ENCODE data around the gene ABCB8. TPM values are rescaled to one million over a fixed set of nuclear protein-coding genes. Genes with fewer than 3 reads are reported as not detected.

Gene ABCB8
- total and polyA plus RNA-seq, 9 of the 15 experiments (the other 6 are each of a cell fraction or from before 2014, with no cell fraction given) = 7.6 to 106 (median 36.3) TPM

DNA sequence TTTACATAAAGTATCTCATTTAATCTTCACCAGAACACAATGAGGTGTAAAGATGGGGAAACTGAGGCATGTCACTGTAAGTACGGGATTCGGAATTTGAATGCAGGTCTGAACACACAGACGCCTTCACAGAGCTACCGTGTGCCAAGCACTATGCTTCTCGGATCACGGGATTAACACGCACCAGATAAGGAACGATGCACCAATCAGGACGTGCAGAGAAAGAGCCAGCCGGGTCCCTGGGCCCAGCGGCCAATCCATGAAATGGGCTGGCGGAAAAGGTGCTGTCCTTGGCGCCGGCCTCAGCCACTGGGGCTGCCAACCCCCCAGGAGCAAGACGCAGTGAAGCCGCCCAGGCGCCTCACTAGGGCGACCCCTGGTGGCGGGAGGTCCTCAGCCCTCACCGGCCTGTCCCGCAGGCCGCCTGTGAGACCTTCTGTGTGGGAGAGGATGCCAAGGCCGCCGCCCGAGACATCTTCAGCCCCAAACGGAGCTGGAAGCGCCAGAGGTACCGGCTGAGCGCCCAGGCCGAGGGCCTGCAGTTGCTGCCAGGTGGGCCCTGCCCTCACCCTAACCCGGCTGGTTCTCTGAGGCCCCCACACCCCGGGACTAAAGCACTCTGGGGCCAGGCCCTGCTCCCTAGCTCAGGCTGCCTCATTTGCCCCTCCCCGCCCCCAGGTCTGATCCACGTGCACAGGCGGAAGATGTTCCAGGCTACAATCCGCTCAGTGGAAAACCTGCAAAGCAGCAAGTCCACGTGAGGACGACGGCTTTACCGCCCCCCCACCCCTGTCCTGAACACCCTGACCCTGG lies 19.5 kb upstream of the ABCB8 start (continued):
- TF ChIP-seq, protein P1, sequence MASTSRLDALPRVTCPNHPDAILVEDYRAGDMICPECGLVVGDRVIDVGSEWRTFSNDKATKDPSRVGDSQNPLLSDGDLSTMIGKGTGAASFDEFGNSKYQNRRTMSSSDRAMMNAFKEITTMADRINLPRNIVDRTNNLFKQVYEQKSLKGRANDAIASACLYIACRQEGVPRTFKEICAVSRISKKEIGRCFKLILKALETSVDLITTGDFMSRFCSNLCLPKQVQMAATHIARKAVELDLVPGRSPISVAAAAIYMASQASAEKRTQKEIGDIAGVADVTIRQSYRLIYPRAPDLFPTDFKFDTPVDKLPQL (IDR thresholded peaks at IDR 0.05; ENCODE audit: extremely low read depth, insufficient read length) = no peak
- TF ChIP-seq ATF7 (IDR thresholded peaks at IDR 0.05) (peak; percentile 93), ZC3H8 (IDR thresholded peaks at IDR 0.05) (0 out of 2 replicates have a peak, but pooled peaks have one; percentile 71), PCBP2 (IDR thresholded peaks at IDR 0.05; ENCODE audit: low read depth, low read length, poor library complexity, severe bottlenecking) (no peak), ETV5 (CRISPR knock-in tag; IDR thresholded peaks at IDR 0.05; ENCODE audit: low read depth) (peak; percentile 40; the same call in 1 of the 2 replicates), MTF1 (CRISPR knock-in tag; IDR thresholded peaks at IDR 0.05; ENCODE audit: borderline replicate concordance) (no peak), NR3C1 (CRISPR knock-in tag; IDR thresholded peaks at IDR 0.05) (no peak), ZNF445 (CRISPR knock-in tag; IDR thresholded peaks at IDR 0.05; ENCODE audit: low read depth) (no peak), CBX8 (IDR thresholded peaks at IDR 0.05; ENCODE audit: borderline replicate concordance, extremely low read depth, low read depth, low read length, poor library complexity, severe bottlenecking) (no peak), NFIC (IDR thresholded peaks at IDR 0.05) (peak; percentile 72), KDM4B (IDR thresholded peaks at IDR 0.05; ENCODE audit: borderline replicate concordance in 2 of 2, low read depth in 1 of 2) (peak in 1 of 2 experiments; percentile 87; a peak in 2 of 4 replicates), HMG20B (CRISPR knock-in tag; IDR thresholded peaks at IDR 0.05) (no peak), SRSF7 (optimal IDR thresholded peaks at IDR 0.05; ENCODE audit: low read depth, low read length) (no peak), KLF1 (tag; IDR thresholded peaks at IDR 0.05) (no peak; the same call in 1 of the 2 replicates), RBM25 (IDR thresholded peaks at IDR 0.05; ENCODE audit: low read depth, low read length, severe bottlenecking) (no peak), MXI1 (IDR thresholded peaks at IDR 0.05; ENCODE audit: low read depth, low read length) (peak; percentile 25; the same call in 1 of the 2 replicates)
- TF ChIP-seq, protein P2, sequence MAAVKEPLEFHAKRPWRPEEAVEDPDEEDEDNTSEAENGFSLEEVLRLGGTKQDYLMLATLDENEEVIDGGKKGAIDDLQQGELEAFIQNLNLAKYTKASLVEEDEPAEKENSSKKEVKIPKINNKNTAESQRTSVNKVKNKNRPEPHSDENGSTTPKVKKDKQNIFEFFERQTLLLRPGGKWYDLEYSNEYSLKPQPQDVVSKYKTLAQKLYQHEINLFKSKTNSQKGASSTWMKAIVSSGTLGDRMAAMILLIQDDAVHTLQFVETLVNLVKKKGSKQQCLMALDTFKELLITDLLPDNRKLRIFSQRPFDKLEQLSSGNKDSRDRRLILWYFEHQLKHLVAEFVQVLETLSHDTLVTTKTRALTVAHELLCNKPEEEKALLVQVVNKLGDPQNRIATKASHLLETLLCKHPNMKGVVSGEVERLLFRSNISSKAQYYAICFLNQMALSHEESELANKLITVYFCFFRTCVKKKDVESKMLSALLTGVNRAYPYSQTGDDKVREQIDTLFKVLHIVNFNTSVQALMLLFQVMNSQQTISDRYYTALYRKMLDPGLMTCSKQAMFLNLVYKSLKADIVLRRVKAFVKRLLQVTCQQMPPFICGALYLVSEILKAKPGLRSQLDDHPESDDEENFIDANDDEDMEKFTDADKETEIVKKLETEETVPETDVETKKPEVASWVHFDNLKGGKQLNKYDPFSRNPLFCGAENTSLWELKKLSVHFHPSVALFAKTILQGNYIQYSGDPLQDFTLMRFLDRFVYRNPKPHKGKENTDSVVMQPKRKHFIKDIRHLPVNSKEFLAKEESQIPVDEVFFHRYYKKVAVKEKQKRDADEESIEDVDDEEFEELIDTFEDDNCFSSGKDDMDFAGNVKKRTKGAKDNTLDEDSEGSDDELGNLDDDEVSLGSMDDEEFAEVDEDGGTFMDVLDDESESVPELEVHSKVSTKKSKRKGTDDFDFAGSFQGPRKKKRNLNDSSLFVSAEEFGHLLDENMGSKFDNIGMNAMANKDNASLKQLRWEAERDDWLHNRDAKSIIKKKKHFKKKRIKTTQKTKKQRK (IDR thresholded peaks at IDR 0.05; ENCODE audit: borderline replicate concordance, low read depth, low read length) = no peak
- TF ChIP-seq, protein P3, sequence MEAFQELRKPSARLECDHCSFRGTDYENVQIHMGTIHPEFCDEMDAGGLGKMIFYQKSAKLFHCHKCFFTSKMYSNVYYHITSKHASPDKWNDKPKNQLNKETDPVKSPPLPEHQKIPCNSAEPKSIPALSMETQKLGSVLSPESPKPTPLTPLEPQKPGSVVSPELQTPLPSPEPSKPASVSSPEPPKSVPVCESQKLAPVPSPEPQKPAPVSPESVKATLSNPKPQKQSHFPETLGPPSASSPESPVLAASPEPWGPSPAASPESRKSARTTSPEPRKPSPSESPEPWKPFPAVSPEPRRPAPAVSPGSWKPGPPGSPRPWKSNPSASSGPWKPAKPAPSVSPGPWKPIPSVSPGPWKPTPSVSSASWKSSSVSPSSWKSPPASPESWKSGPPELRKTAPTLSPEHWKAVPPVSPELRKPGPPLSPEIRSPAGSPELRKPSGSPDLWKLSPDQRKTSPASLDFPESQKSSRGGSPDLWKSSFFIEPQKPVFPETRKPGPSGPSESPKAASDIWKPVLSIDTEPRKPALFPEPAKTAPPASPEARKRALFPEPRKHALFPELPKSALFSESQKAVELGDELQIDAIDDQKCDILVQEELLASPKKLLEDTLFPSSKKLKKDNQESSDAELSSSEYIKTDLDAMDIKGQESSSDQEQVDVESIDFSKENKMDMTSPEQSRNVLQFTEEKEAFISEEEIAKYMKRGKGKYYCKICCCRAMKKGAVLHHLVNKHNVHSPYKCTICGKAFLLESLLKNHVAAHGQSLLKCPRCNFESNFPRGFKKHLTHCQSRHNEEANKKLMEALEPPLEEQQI (IDR thresholded peaks at IDR 0.05) = no peak; the same call in 1 of the 2 replicates
- TF ChIP-seq, protein P4, sequence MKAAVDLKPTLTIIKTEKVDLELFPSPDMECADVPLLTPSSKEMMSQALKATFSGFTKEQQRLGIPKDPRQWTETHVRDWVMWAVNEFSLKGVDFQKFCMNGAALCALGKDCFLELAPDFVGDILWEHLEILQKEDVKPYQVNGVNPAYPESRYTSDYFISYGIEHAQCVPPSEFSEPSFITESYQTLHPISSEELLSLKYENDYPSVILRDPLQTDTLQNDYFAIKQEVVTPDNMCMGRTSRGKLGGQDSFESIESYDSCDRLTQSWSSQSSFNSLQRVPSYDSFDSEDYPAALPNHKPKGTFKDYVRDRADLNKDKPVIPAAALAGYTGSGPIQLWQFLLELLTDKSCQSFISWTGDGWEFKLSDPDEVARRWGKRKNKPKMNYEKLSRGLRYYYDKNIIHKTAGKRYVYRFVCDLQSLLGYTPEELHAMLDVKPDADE (conservative IDR thresholded peaks at IDR 0.05; ENCODE audit: control insufficient read depth, low read depth, low read length) = peak; percentile 87

Measured in K562 (cell line).